ENCODE data around the gene PZP.

DNA sequence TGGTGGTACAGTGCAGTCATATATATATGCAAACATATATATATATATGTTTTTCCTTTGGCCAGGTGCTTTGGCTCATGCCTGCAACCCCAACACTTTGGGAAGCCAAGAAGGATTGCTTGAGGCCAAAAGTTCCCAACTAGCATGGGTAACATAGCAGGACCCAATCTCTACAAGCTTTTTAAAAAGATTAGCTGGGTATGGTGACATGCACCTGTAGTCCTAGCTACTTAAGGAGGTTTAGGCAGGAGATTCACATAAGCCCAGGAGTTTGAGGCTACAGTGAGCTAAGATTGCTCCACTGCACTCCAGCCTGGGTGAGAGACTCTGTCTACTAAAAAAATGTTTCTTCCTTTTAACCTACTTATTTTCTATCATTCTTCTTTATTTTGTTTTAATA, 10.2 kb downstream of the PZP start:
- TF ChIP-seq CHD2 (IDR thresholded peaks at IDR 0.05; ENCODE audit: low read length) (no peak), SIN3A (conservative IDR thresholded peaks at IDR 0.05 in 1 of 2, IDR thresholded peaks at IDR 0.05 in 1 of 2; ENCODE audit: low read depth in 1 of 2, low read length in 2 of 2) (no peak), TBP (IDR thresholded peaks at IDR 0.05; ENCODE audit: low read depth, low read length) (no peak), SRF (IDR thresholded peaks at IDR 0.05; ENCODE audit: low read depth, low read length) (no peak), NRF1 (IDR thresholded peaks at IDR 0.05; ENCODE audit: low read depth, low read length) (no peak), JUN (IDR thresholded peaks at IDR 0.05; ENCODE audit: low read depth, low read length) (no peak), SP2 (IDR thresholded peaks at IDR 0.05; ENCODE audit: low read length) (no peak), ZNF274 (IDR thresholded peaks at IDR 0.05; ENCODE audit: borderline replicate concordance, extremely low read depth, low read length) (no peak), POLR2A (IDR thresholded peaks at IDR 0.05; ENCODE audit: control extremely low read depth in 1 of 2, low read depth in 2 of 2, low read length in 2 of 2) (no peak)
- TF ChIP-seq, protein P1, sequence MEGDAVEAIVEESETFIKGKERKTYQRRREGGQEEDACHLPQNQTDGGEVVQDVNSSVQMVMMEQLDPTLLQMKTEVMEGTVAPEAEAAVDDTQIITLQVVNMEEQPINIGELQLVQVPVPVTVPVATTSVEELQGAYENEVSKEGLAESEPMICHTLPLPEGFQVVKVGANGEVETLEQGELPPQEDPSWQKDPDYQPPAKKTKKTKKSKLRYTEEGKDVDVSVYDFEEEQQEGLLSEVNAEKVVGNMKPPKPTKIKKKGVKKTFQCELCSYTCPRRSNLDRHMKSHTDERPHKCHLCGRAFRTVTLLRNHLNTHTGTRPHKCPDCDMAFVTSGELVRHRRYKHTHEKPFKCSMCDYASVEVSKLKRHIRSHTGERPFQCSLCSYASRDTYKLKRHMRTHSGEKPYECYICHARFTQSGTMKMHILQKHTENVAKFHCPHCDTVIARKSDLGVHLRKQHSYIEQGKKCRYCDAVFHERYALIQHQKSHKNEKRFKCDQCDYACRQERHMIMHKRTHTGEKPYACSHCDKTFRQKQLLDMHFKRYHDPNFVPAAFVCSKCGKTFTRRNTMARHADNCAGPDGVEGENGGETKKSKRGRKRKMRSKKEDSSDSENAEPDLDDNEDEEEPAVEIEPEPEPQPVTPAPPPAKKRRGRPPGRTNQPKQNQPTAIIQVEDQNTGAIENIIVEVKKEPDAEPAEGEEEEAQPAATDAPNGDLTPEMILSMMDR (IDR thresholded peaks at IDR 0.05; ENCODE audit: control extremely low read depth in 1 of 3, insufficient read depth in 1 of 3, low read depth in 1 of 3, low read length in 3 of 3) = no peak
